HEK293T (cell line): ENCODE results near the gene APOL1.

Experiments
- CTCF ChIA-PET: fragments of 350-600 bp; formaldehyde crosslinking; extraction: SDS; loops from one replicate; lab custom pipeline; 2021; ENCODE audit warnings: antibody characterized with exemption, inconsistent platforms; lab: Yijun Ruan, JAX
- POLR2A ChIA-PET: fragments of 350-600 bp; formaldehyde crosslinking; extraction: SDS; loops from one replicate; lab custom pipeline; 2020; ENCODE audit warnings: antibody characterized with exemption, inconsistent platforms; lab: Yijun Ruan, JAX
- DNase-seq: peaks from one replicate; pipeline ENCODE4 v3.0.0; 2012; ENCODE audit warnings: mixed read lengths; ENCODE audit errors: extremely low spot score
- ARNT ChIP-seq: fragments of 450-650 bp; IDR thresholded peaks from 2 replicates; pipeline ENCODE4 v1.6.1; 2017; ENCODE audit warnings: mild to moderate bottlenecking
- BHLHE40 ChIP-seq: fragments of 450-650 bp; IDR thresholded peaks from 2 replicates; pipeline ENCODE4 v1.6.1; 2016; ENCODE audit warnings: mild to moderate bottlenecking, moderate library complexity, borderline replicate concordance
- CTBP1 ChIP-seq: fragments of 450-650 bp; IDR thresholded peaks from 2 replicates; pipeline ENCODE4 v1.6.1; 2016; ENCODE audit warnings: borderline replicate concordance
- ELF4 ChIP-seq: fragments of 450-650 bp; IDR thresholded peaks from 2 replicates; pipeline ENCODE4 v1.6.1; 2017; ENCODE audit warnings: antibody characterized with exemption
- FOXA1 ChIP-seq: fragments of 450-650 bp; IDR thresholded peaks from 2 replicates; pipeline ENCODE4 v1.6.1; 2016; ENCODE audit warnings: mild to moderate bottlenecking
- FOXK2 ChIP-seq: fragments of 450-650 bp; IDR thresholded peaks from 2 replicates; pipeline ENCODE4 v1.6.1; 2016; ENCODE audit warnings: mild to moderate bottlenecking
- FOXM1 ChIP-seq: fragments of 450-650 bp; IDR thresholded peaks from 2 replicates; pipeline ENCODE4 v1.6.1; 2017; ENCODE audit warnings: mild to moderate bottlenecking, borderline replicate concordance
- HDGF ChIP-seq: fragments of 450-650 bp; IDR thresholded peaks from 2 replicates; pipeline ENCODE4 v1.6.1; 2017; ENCODE audit warnings: antibody characterized with exemption, borderline replicate concordance
- L3MBTL2 ChIP-seq: fragments of 450-650 bp; conservative IDR thresholded peaks from 2 replicates; pipeline ENCODE4 v1.6.1; 2016; ENCODE audit warnings: mild to moderate bottlenecking
- LEF1 ChIP-seq: fragments of 450-650 bp; IDR thresholded peaks from 2 replicates; pipeline ENCODE4 v1.6.1; 2017; ENCODE audit warnings: mild to moderate bottlenecking, borderline replicate concordance
- NFRKB ChIP-seq: fragments of 450-650 bp; IDR thresholded peaks from 2 replicates; pipeline ENCODE4 v1.6.1; 2016; ENCODE audit warnings: mild to moderate bottlenecking, moderate library complexity
- SP1 ChIP-seq: fragments of 450-650 bp; IDR thresholded peaks from 2 replicates; pipeline ENCODE4 v1.6.1; 2017
- SUZ12 ChIP-seq: fragments of 450-650 bp; IDR thresholded peaks from 2 replicates; pipeline ENCODE4 v1.6.1; 2016; ENCODE audit warnings: mild to moderate bottlenecking
- TARDBP ChIP-seq: fragments of 450-650 bp; IDR thresholded peaks from 2 replicates; pipeline ENCODE4 v1.6.1; 2016
- ZNF384 ChIP-seq: fragments of 450-650 bp; IDR thresholded peaks from 2 replicates; pipeline ENCODE4 v1.6.1; 2016
- TF ChIP-seq, protein P1 (sequence below): fragments of 450-650 bp; IDR thresholded peaks from 2 replicates; pipeline ENCODE4 v1.6.1; 2016

The APOL1 gene

DNA sequence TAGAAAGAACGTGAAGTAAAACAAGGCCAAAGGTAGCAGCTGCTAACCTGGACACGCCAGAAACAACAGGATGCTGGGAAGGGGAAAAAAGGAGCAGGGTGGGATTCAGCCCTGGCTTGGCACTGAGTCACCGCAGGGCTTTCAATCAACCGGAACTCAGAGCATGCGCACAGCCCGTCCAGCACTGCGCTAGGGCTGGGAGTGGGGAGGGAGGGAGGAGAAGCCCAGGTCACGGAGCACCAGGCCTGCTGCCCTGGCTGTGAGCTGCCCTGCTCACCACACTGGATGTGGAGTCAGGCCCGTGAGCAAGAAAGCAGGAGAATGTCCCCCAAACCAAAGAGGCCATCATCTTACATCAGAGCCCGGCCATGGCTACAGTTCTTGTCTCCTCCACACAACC, 51.5 kb downstream of the APOL1 start:
- TF ChIP-seq ELF4 (no peak), LEF1 (no peak), SUZ12 (no peak), ZNF384 (no peak), ARNT (no peak), NFRKB (no peak), FOXM1 (no peak), TARDBP (no peak), HDGF (no peak), SP1 (no peak), BHLHE40 (no peak)
- POLR2A ChIA-PET: no interaction called here
- CTCF ChIA-PET: interaction anchor here (0.6 kb wide), 1 partner anchor 958 kb away, joined by 6 read pairs; no protein-coding TSS in a partner anchor
- no peak for DNase-seq

DNA sequence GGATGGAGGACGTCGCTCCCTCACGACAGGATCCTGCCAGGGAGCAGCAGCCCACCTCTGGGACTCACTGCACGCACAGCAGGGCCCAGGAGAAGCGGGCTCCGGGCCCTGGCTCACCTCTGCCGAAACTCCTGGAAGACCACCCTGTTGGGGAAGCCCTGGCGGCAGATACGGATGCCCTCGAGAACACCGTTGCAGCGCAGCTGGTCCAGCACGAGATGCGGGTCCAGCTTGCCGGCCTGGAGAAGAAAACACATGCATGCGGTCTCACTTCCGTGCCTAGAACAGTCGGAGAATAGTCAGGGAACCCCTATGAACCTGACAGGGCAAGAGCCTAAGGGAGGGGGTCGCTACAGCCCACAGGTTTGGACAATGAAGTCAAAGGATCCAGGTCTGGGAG, 52.9 kb downstream of the APOL1 start:
- CTCF ChIA-PET: no interaction called here

DNA sequence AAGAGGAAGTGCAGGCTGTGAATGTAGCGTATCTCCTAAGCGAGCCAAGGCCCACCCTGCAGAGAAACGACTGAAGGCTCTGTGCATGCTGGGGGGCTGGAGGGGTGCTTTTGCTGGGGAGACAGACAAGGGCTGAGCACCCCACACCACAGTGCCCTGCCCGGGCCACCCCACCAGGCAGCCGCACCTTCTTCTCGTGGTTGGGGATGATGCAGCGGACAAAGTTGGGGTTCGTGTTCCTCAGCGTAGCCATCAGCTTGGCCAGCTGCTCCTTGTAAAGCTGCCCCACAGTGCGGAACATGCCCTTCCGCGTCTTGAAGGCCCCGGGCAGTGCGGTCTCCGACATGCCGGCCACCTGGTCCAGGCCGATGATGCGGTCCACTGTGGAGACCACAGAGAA, 53.3 kb downstream of the APOL1 start:
- no peak for TF ChIP-seq FOXK2
- no peak for TF ChIP-seq FOXA1
- no peak for TF ChIP-seq SP1
- no peak for TF ChIP-seq HDGF
- no peak for TF ChIP-seq BHLHE40
- TF ChIP-seq TARDBP: no peak
- TF ChIP-seq CTBP1: no peak
- TF ChIP-seq ELF4: no peak
- TF ChIP-seq, protein P1, sequence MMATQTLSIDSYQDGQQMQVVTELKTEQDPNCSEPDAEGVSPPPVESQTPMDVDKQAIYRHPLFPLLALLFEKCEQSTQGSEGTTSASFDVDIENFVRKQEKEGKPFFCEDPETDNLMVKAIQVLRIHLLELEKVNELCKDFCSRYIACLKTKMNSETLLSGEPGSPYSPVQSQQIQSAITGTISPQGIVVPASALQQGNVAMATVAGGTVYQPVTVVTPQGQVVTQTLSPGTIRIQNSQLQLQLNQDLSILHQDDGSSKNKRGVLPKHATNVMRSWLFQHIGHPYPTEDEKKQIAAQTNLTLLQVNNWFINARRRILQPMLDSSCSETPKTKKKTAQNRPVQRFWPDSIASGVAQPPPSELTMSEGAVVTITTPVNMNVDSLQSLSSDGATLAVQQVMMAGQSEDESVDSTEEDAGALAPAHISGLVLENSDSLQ: no peak
- TF ChIP-seq ARNT: no peak
- TF ChIP-seq ZNF384: no peak
- DNase-seq: no peak
- POLR2A ChIA-PET: interaction anchor here (1.7 kb wide), 1 partner anchor 176 kb away, joined by 7 read pairs; the partner anchor contains the start of gene TXN2
- CTCF ChIA-PET: interaction anchor here (1.3 kb wide), 1 partner anchor 164 kb away, joined by 6 read pairs; no protein-coding TSS in a partner anchor

More for the DNA sequence above, 52.9 kb downstream of the APOL1 start:
- DNase-seq: no peak
- POLR2A ChIA-PET: no interaction called here
- TF ChIP-seq SUZ12 (no peak), LEF1 (no peak), L3MBTL2 (no peak), BHLHE40 (no peak), ARNT (no peak), ELF4 (no peak), FOXK2 (no peak), HDGF (no peak), ZNF384 (no peak), TARDBP (no peak), FOXM1 (no peak), SP1 (no peak), NFRKB (no peak)
- TF ChIP-seq, protein P1: no peak

DNA sequence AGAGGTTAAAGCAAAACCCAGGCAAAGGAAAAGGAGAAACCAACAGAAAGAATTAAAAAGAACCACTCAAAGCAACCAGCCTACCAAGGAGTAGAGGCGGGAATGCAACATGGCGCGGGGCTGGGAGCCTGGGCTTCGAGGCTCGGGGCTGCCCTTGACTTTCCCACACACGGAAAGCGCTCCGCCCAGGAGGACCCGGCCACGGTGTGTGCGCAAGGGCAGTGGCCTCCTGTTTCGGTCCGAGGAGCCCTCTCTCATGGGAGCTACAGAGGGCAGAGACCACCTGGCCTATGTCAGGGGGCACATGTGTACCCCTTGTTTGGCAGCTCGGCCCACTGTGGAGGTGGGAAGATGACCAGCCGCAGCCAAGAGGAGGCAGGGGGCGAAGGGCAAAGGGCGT, 55.9 kb downstream of the APOL1 start:
- POLR2A ChIA-PET: no interaction called here
- DNase-seq: no peak
- TF ChIP-seq SP1: no peak
- no peak for TF ChIP-seq FOXA1
- no peak for TF ChIP-seq SUZ12
- CTCF ChIA-PET: interaction anchor here (0.7 kb wide), 1 partner anchor 177 kb away, joined by 3 read pairs; no protein-coding TSS in a partner anchor

DNA sequence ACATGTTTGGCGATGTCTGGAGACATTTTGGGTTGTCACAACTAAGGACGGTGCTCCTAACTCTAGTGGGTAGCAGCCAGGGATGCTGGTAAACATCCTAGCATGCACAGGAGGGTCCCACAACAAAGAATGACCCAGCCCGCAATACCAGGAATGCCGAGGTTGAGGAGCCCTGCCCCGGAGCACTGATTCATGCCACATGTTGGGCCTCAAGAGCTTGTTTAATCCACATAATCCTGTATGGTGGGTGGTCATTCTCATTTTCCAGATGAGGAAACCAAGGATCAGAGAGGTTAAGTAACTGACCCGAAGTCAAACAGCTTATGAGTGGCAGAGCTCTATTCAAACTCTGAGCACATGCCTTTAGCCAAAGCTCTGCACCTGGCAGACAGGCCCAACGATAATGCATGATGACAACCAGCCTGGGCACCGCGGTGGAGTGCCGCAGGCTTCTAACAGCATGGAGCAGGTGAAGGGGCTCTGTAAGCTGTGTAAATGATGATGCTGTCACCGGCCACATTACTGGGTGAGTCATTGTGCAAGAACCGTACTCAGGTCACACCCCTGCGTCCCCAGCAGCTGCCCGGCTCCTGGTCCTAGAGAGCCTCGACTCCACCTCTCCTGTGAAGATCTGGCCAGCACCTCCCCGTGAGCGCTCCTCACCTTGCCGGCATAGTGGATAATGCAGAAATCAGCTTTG, 58.6 kb downstream of the APOL1 start:
- TF ChIP-seq ZNF384: no peak
- no peak for TF ChIP-seq CTBP1
- no peak for TF ChIP-seq BHLHE40
- TF ChIP-seq FOXK2: no peak
- no peak for TF ChIP-seq HDGF
- TF ChIP-seq ARNT: no peak
- TF ChIP-seq L3MBTL2: no peak
- TF ChIP-seq NFRKB: no peak
- TF ChIP-seq SP1: no peak
- no peak for TF ChIP-seq FOXM1
- no peak for TF ChIP-seq TARDBP
- no peak for TF ChIP-seq SUZ12
- TF ChIP-seq, protein P1: no peak
- TF ChIP-seq LEF1: no peak
- no peak for TF ChIP-seq FOXA1
- CTCF ChIA-PET: no interaction called here
- no peak for DNase-seq
- POLR2A ChIA-PET: interaction anchor here (1.2 kb wide), 1 partner anchor 171 kb away, joined by 4 read pairs; no protein-coding TSS in a partner anchor

DNA sequence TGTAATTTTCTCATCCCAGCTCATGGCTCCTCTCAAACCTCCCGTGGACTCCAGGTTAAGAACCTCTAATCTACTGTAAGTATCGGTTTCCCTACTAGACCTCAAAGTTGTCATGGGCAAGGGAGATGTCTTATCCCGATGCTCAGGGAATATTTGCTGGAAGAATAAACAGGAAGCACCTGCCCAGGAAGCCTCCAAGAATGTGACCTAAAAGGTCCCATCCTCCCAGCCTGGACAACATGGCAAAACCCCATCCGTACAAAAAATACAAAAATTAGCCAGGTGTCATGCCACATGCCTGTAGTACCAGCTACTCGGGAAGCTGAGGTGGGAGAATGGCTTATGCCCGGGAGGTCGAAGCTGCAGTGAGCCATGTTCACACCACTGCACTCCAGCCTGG, 62.4 kb downstream of the APOL1 start:
- no peak for DNase-seq
- ChIA-PET CTCF (no interaction called here), POLR2A (no interaction called here)
- TF ChIP-seq NFRKB (no peak), SUZ12 (no peak), SP1 (no peak)
